Lung (tissue), 12 donors: ENCODE results near the gene SPTB. TPM values are rescaled to one million over a fixed set of nuclear protein-coding genes. Genes with fewer than 3 reads are reported as not detected.

Experiments
- ATAC-seq: fragments of 200-7000 bp; cut with Tn5 transposase; one replicate; pipeline ENCODE4 v1.9.1; 2020; ENCODE audit warnings: moderate number of reproducible peaks; ENCODE audit not compliant: insufficient read depth, low FRiP score
- DNase-seq, 3 donors: peaks; one replicate each; pipeline ENCODE4 v3.0.0-alpha.2; 2013 to 2017
- H3K27ac ChIP-seq, 2 donors: one replicate each; pipeline ENCODE4 v1.5.1; 2013; ENCODE audit warnings: mild to moderate bottlenecking in 2 of 2, moderate library complexity in 2 of 2, control low read depth in 1 of 2, inconsistent platforms in 1 of 2, low read depth in 1 of 2, low read length in 1 of 2
- H3K27me3 ChIP-seq, 3 donors: one replicate each; pipeline ENCODE4 v1.5.1; 2013; ENCODE audit warnings: low read length in 2 of 3; ENCODE audit not compliant: control insufficient read depth in 3 of 3, insufficient read depth in 3 of 3
- H3K36me3 ChIP-seq, 4 donors: one replicate each; pipeline ENCODE4 v1.5.1; 2013; ENCODE audit warnings: low read length in 4 of 4, mild to moderate bottlenecking in 1 of 4, moderate library complexity in 1 of 4; ENCODE audit not compliant: control insufficient read depth in 4 of 4, insufficient read depth in 4 of 4
- H3K4me1 ChIP-seq, 5 donors: one replicate each; pipeline ENCODE4 v1.5.1; 2013; ENCODE audit warnings: low read length in 5 of 5, mild to moderate bottlenecking in 2 of 5, moderate library complexity in 1 of 5; ENCODE audit not compliant: control insufficient read depth in 5 of 5, insufficient read depth in 5 of 5
- H3K4me3 ChIP-seq: one replicate; pipeline ENCODE4 v1.5.1; 2013; ENCODE audit warnings: mild to moderate bottlenecking, control low read depth, moderate library complexity
- H3K9ac ChIP-seq, 2 donors: one replicate each; pipeline ENCODE4 v1.5.1; 2013; ENCODE audit warnings: low read length in 2 of 2, control low read depth in 1 of 2; ENCODE audit not compliant: insufficient read depth in 1 of 2
- H3K9me3 ChIP-seq, 4 donors: one replicate each; pipeline ENCODE4 v1.5.1; 2013; ENCODE audit warnings: low read length in 3 of 4, mild to moderate bottlenecking in 1 of 4, moderate library complexity in 1 of 4; ENCODE audit not compliant: control insufficient read depth in 4 of 4, insufficient read depth in 3 of 4
- WGBS, 2 donors: extraction: QIAGEN DNeasy Blood & Tissue Kit; methylation state at CpG; one replicate each; pipeline ENCODE4 v1.1.7; 2013; 5-methylcytosine and 5-hydroxymethylcytosine counted together
- polyA plus RNA-seq, 2 donors: library from polyadenylated mRNA; stranded (reverse); fragments of 200-250 nt; gene quantifications; one replicate each; pipeline ENCODE4 v1.2.1, GENCODE V29; 2013
- total RNA-seq, 2 donors: library from RNA; depleted of rRNA in 1 of 2; stranded (reverse); fragments of >200 nt in 1 of 2; gene quantifications; one replicate each; pipeline ENCODE4 v1.2.1, GENCODE V29; 2014 to 2021
- TF ChIP-seq, protein P1 (sequence below): IDR thresholded peaks from 2 replicates; pipeline ENCODE4 v1.5.1; 2012; ENCODE audit warnings: mild to moderate bottlenecking; ENCODE audit errors: control extremely low read depth, extremely low read depth
- donor health status: control.
- donor health status: control.
- donor health status: Bipolar disorder and iron deficiency.
- donor health status: healthy.
- donor health status: DM: yes; HTN: yes; CAD: no.

SPTB gene
- total and polyA plus RNA-seq, 4 donors, result 1.2 to 11.5 (median 2.1) TPM

- H3K9me3 ChIP-seq, result no peaks in the 10 kb centered on the region
- 96 to 98% methylated on average over 45 to 51 of the region's 51 CpGs for WGBS, 2 donors
- TF ChIP-seq, protein P1, sequence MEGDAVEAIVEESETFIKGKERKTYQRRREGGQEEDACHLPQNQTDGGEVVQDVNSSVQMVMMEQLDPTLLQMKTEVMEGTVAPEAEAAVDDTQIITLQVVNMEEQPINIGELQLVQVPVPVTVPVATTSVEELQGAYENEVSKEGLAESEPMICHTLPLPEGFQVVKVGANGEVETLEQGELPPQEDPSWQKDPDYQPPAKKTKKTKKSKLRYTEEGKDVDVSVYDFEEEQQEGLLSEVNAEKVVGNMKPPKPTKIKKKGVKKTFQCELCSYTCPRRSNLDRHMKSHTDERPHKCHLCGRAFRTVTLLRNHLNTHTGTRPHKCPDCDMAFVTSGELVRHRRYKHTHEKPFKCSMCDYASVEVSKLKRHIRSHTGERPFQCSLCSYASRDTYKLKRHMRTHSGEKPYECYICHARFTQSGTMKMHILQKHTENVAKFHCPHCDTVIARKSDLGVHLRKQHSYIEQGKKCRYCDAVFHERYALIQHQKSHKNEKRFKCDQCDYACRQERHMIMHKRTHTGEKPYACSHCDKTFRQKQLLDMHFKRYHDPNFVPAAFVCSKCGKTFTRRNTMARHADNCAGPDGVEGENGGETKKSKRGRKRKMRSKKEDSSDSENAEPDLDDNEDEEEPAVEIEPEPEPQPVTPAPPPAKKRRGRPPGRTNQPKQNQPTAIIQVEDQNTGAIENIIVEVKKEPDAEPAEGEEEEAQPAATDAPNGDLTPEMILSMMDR, result no peak
- no peaks in the 10 kb centered on the region for H3K27me3 ChIP-seq
- H3K27ac ChIP-seq, result no peak overlapping the region
- H3K4me1 ChIP-seq, result peaks cover 0 to 5% (median 0%) of the 10 kb centered on the region in 5 donors
- ATAC-seq, result no peak
- H3K4me3 ChIP-seq, result no peak overlapping the region
- peaks cover 0 to 6% (median 5%) of the 10 kb centered on the region in 4 donors for H3K36me3 ChIP-seq
- no peak overlapping the region for H3K9ac ChIP-seq
- DNase-seq, result no peak
Observed at GRCh38 chr14:64748995-64749714, 130.6 kb downstream of the SPTB start.

DNA sequence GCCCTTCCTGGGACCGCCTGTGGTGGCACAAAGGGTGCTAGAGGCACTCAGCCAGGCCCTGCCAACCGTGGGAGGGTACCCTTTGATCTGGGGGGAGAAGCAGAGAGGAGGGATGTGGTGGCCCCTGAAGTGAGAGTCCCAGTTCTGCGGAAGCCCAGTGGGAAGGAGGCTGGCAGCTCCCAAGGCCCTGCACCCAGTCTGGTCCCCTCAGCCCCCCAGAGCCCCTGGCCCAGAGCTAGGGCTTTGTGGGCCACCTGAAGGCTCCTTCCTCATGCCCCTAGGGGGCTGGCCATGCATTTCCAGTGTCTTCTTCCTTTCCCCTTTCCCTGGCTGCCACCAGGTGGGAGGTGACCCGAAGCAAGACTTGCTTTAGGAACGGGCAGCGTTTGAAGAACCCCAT, 131.2 kb downstream of the SPTB start:
- 91 to 95% methylated on average over 6 of the region's 6 CpGs for WGBS, 2 donors
- ATAC-seq, result no peak

DNA sequence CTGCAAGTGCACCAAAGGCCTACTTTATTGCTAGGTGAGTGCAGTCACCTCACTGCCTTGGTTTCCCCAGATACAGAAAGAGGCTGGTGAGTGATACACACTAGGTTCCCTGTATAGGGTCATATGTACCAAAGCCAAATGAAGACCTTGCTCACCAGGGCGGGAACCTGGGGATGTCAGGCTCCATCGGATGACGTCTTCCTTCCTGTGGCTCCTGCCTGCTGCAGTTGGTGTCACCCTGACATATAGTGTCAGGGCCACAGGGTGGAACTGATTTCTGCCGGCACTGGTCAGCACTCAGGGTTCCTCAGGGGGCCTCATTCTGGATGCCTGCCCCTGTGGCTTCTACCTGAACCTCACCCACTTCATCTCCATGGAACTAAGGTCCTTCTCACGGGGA, 132.4 kb downstream of the SPTB start:
- Histone ChIP-seq H3K27ac (no peak overlapping the region), H3K4me1 (peaks cover 0 to 5% (median 0%) of the 10 kb centered on the region in 5 donors), H3K9ac (no peak overlapping the region), H3K9me3 (no peaks in the 10 kb centered on the region), H3K4me3 (no peak overlapping the region), H3K27me3 (no peaks in the 10 kb centered on the region), H3K36me3 (peaks cover 0 to 21% (median 11%) of the 10 kb centered on the region in 4 donors)
- TF ChIP-seq, protein P1, result no peak
- ATAC-seq (no peak), DNase-seq (no peak)
- 79 to 85% methylated on average over 5 of the region's 5 CpGs for WGBS, 2 donors

More for the DNA sequence above, 131.2 kb downstream of the SPTB start:
- Histone ChIP-seq H3K9me3 (no peaks in the 10 kb centered on the region), H3K27ac (no peak overlapping the region), H3K9ac (no peak overlapping the region), H3K36me3 (peaks cover 0 to 10% (median 6%) of the 10 kb centered on the region in 4 donors), H3K4me1 (peaks cover 0 to 5% (median 0%) of the 10 kb centered on the region in 5 donors), H3K4me3 (no peak overlapping the region), H3K27me3 (no peaks in the 10 kb centered on the region)
- DNase-seq, result no peak
- TF ChIP-seq, protein P1, result no peak
